ENCODE results near the gene KCNK10.

DNA sequence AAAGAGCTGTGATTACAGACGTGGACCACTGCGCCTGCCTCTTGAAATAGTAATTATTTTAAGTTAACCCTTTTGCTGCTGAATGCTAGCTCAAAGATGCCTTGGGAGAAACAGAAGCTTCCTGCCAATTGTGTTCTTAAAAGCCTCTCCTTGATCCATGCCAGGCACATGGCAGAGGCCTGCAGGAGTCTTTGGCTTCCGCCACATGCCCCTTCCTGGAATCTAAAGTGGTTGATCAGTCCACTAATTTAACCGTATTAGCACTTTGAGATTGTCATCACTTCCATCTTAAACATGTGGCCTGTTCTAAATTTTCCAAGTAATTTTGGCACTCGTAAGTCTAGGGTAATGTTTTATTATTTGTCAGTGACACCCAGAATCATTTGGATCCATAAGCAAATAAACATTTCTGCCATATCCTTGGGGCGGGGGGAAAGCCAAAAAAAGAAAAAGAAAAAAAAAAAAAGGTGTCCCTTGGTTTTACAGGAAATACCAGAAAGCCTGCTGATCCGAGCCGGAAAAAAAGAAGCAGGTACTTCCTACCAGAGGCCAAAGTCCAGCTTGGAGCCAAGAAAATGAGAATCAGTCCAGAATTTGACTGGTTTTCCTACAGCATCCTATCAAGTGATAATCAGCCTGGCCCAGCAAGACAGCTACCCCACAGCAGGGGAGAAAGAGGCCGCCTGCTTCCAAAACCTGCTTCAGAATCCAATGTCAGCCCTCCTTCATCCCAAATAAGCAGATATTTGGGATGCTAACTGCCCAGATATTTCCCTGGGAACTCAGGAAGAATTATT is 104.8 kb downstream of the KCNK10 start:
- TF ChIP-seq, protein P1, sequence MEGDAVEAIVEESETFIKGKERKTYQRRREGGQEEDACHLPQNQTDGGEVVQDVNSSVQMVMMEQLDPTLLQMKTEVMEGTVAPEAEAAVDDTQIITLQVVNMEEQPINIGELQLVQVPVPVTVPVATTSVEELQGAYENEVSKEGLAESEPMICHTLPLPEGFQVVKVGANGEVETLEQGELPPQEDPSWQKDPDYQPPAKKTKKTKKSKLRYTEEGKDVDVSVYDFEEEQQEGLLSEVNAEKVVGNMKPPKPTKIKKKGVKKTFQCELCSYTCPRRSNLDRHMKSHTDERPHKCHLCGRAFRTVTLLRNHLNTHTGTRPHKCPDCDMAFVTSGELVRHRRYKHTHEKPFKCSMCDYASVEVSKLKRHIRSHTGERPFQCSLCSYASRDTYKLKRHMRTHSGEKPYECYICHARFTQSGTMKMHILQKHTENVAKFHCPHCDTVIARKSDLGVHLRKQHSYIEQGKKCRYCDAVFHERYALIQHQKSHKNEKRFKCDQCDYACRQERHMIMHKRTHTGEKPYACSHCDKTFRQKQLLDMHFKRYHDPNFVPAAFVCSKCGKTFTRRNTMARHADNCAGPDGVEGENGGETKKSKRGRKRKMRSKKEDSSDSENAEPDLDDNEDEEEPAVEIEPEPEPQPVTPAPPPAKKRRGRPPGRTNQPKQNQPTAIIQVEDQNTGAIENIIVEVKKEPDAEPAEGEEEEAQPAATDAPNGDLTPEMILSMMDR (IDR thresholded peaks at IDR 0.05; ENCODE audit: low read length) = no peak
- no peak for TF ChIP-seq EZH2 (IDR thresholded peaks at IDR 0.05; ENCODE audit: borderline replicate concordance, low read length)

All from OCI-LY1 (cell line).